ENCODE results near the gene HSD17B8.

Gene HSD17B8

DNA sequence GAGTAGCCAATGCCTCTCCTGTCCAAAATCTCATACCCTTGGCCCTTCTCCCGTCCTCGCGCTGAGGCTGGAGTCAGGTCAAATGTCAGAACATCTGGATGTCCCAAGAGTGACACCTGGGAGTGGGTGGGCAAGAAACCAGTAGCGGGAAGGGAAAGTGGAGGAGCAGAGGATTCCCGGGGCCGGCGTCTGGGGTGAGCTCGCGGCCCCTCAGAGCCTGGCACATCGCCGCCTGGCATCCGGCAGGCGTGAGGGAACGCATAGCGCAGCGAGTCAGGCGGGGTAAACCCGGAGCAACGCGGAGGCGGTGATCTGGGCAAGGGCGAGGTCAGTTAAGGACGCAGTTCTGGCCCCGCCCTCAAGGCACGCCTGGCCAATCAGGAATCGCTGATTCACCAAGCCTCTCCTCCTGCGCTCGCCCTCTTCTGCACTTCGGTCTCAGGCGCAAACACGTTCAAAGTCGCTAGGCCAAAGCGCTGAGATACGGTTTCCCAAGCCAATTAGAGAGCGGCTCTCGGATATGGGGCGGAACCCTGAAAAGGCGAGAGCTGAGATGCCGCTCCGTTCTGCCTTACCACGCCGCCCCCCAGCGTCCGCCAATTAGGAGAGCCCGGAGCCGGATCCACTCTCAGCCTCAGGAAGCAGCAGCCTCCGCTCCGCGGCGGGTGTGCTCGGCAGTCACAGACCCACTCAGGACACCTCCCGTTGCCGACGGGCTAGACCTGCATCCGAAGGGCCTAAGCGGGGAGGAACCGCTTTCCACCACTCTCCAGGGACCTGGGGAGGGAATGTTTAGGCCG, 44.7 kb downstream of the HSD17B8 start:
- DNase-seq: peak; percentile 99

DNA sequence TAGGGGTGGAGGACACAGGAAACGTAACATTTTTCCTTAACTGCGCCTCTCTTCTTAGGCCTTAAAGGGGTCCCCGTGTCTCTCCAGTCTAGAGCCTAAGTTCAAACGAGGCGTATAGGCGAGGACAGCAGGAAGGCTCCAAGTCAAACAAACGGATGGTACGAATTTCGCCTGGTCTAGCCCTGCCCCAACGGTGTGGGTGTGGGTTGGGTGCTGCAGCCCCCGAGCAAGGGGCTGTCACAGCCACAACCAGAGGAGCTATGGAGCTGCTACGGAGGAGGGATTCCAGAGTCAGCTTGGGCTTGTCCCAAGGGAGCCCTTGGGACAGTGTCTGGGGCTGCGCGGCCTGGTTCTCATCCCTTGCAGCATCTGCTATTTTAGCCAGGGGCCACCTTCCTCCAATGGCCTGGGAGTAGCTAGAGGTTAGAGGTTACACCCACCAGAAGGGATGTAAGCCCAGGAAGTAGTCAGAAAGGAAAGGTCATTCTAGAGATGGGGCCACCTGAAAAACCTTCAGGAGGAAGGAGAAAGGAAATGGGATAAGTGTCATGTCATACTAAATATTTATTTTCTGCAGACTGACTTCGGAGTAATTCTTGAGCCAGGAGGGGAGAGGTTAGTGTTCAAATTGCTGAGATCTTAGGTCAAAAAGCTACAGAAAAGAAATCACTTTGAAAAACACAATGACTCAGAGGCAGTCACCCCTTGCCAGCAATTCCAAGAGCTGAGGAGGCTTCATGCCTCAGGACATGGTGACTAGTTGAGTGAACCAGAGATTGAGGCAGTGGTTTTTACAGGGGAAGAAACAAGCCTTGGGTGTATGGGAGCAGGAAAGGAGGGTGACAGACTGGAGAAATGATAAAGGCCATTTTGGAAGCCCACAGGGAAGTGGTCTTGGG, 45.5 kb downstream of the HSD17B8 start:
- peak; percentile 44 for DNase-seq

DNA sequence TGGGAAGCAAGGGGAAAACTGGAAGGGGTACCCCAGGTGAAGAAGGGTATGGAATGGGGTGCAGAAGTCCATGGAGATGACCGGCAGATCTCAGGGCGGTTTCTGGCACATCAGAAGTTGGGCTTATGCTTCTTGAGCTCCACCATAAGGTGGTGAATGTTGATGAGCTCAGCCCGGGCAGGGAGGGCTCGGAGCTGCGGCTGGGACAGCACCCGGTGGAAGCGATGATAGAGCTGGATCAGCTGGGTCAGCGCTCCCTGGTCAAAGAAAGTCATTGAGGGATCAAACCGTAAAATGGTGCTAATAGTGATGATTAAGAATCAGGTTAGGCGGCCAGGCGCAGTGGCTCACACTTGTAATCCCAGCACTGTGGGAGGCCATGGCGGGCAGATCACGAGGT, 46.3 kb downstream of the HSD17B8 start:
- DNase-seq: no peak

DNA sequence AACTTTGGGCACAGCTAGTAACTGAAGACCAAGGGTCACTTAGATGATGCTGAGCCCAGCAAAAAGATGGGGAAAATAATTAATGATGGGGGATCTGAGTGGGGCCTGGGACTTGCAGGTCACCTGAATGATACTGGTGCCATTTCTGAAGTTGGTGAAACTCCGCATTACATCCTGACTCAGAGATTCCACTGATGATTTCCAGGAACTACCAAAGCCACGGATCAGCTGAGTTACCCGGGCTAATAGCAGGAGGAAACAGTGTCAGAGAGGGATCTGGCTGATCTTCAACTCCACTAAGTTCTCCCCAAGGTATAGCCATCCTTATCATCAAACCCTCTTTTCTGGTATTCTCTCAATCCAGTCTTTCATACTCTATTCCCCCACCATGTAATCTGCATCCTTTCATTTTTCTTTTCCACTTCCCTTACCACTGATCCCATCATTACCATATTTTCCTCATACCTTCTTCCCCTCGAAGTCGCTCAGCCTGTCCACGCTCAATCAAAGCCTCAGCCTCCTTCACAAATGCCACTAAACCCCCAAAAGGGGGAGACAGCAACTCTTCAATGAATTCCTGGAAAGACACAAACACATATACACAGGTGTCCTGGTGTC, 47.0 kb downstream of the HSD17B8 start:
- no peak for DNase-seq

DNA sequence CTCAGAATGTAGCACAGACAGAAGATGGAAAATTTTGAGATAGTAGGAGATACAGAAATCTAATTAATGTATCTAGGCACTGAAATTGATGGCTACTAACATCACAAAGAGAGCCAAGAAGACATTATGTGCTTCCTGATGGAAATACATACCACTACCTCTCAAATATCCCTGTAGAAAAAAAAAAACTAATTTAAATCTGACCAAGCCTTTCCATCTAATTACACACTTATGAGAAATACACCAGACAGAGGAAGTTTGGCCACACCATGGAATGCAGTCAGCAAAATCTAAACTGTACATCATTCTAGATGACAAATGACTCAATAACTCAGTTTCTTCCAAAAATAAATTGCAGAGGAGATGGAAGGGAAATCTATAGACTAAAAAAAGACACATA, 48.3 kb downstream of the HSD17B8 start:
- DNase-seq: peak; percentile 35

- no peak for DNase-seq
Measured at GRCh38 chr6:33254591-33254990, 50.1 kb downstream of the HSD17B8 start.
